NCI-H524 (cell line): ENCODE data around the gene TNFRSF25.
"Not testable (repeated sequence)": the region's sequence is repeated elsewhere in the genome, so short reads cannot be mapped to it uniquely, and the experiment has no call there.

Experiments
- DNase-seq, 2 experiments: peaks; one replicate each; lab custom pipeline; 2025; lab: John Stamatoyannopoulos, UW

The TNFRSF25 gene

GRCh38 chr1:6431645-6432579 is 34.1 kb downstream of the TNFRSF25 start:
- DNase-seq, result not testable (repeated sequence)

DNA sequence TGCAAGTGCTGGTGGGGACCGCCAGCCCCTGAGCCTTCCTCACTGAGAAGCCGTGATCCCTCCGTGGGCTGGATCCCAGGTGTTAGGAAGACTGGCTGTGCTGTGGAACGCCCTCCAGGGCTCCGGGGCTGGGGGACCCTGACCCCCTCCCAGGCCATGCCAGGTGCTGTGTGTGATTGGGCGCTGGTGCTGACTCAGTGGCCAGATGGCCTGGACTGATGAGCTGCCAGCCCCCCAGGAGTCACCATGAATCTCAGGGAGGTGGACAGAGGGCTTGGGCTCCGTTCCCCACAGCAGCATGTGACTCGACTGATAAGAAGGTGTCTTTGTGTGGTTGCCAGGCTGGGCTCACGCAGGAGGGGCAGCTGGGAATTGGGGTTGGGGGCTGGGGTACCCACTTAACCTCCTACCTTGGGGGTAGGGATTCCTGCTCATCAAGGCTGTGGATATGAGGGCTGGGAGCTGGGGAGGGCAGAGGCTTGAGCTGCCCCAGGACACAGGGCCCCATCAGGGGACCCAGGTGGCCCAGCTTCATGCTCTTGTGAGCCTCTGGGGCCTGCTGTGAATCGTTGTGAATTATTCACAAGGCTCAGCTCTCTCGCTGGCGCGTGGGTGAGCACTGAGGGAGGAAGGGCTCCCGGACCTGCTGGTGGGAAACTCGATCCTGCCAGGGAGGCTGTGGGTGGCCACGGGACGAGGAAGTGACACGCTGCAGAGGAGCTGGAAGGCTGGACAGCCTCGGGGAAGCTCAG is 36.1 kb downstream of the TNFRSF25 start:
- DNase-seq, result not testable (repeated sequence)

DNA sequence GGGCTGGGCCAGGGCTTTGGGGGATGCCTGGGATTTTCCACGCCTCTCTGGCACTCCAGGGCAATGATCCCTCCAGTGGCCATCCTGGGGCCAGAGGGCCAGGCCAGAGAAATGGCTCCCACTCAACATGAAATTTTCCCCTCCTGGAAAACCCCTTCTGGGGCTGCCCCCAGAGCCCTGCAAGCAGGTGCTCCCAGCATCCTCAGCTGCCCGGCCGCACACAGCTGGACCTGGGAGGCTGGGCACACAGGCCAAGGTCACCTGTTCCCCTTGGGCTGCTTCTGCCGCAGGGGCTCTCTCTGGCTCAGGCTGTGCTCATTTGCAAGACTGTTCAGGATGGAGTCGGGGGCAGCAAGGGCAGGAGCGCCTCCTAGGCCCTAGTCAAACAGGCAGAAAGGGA is 37.5 kb downstream of the TNFRSF25 start:
- DNase-seq, result not testable (repeated sequence)

DNA sequence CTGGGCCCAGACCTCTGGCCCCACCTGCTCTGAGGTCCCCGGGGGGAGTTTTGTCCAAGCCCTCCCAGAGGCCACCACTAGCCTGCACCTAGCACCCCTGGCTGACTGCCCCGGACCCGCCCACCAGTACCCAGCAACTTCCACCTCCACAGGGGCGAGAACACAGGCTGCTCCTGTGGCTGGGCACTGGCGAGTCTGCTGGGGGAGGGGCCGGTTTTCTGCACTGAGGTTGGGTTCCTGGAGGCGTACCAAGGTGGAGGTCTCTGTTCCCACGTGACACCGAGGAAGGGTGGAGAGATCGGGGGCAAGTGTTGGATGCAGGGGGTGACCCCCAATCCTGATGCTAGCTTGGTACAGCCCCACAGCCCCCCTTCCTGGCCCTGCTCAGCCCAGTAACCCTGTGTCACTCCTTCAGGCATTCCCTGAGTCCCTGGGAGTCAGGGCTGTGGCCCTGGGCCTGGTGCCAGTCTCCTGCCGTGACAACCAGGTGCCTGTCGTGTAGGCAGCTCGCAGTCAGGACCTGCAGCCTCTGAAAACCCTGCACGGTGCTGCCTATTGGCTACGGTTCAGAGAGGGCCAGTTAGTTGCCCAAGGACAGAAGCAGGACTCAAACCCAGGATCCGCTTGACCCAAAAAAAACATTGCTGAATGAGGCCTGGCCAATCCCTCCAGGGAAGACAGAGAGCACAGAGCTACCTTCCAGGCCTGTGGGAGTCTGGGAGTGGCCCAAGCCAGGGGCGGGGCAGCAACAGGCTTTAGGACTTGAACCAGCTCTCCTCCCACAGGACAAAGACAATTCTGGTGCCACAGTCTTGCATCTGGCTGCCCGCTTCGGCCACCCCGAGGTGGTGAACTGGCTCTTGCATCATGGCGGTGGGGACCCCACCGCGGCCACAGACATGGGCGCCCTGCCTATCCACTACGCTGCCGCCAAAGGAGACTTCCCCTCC is 38.3 kb downstream of the TNFRSF25 start:
- no peak for DNase-seq

GRCh38 chr1:6426972-6427350 is 39.0 kb downstream of the TNFRSF25 start:
- DNase-seq, result no peak

GRCh38 chr1:6426277-6426971 is 39.5 kb downstream of the TNFRSF25 start:
- no peak for DNase-seq

DNA sequence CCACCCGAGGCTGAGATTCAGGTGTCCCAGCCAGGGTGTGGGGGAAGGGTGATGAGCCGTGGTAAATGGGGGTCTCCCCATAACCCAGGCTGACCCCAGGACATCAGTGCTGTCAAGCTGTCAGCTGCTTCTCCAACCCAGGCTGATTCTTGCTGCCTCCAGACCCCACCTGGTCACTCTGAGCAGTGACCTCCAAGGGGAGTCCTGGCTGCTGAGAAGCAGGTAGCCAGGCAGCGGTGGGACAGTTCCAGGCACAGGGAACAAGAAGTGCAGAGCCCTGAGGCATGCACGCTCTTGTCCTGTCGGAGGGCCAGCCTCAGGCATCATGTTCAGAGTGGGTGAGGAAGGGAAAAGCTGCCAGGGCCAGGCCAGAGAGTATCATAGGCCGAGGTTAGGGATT is 40.3 kb downstream of the TNFRSF25 start:
- no peak for DNase-seq

- no peak for DNase-seq
Measured at GRCh38 chr1:6424619-6425593, 41.1 kb downstream of the TNFRSF25 start, which contains the start of gene ESPN. Gene ESPN, plus strand, starts transcription at chr1:6424776. Its CDS starts 180 bp downstream, at chr1:6424956.

- no peak for DNase-seq
Measured at GRCh38 chr1:6424000-6424565, 41.9 kb downstream of the TNFRSF25 start.

GRCh38 chr1:6423321-6423999 is 42.5 kb downstream of the TNFRSF25 start:
- DNase-seq, result peak in 1 of 2 experiments; percentile 67

- no peak for DNase-seq
Measured at GRCh38 chr1:6421266-6421665, 44.7 kb downstream of the TNFRSF25 start.

DNA sequence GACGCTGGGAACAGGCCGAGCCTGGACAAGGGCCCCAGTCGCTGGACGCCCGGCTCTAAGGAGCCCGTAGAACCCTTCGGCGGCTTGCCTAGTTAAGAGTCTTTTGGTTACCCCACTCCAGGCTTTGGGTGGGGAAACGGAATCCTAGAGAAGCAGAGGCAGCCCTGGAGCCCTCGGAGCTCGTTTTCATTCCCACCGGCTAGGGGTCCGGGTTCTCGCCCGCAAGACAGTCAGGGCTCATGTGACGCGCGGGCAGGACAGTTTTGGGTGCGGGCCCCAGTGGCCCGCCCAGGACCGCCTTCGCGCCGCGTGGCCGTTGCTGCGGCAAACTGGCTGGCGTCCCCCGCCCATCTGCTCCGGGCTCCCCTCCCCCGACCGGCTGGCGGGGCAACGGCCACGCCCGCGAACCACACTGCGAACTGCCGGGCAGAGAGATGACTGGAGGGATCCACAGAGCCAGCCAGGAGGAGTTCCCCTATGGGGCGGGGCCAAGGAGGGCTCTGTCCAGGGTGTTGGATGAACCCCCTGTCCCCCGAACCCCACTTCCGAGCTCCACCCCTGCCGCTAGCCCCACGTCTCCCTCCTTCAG is 45.4 kb downstream of the TNFRSF25 start:
- DNase-seq, result peak in 1 of 2 experiments; percentile 27

DNA sequence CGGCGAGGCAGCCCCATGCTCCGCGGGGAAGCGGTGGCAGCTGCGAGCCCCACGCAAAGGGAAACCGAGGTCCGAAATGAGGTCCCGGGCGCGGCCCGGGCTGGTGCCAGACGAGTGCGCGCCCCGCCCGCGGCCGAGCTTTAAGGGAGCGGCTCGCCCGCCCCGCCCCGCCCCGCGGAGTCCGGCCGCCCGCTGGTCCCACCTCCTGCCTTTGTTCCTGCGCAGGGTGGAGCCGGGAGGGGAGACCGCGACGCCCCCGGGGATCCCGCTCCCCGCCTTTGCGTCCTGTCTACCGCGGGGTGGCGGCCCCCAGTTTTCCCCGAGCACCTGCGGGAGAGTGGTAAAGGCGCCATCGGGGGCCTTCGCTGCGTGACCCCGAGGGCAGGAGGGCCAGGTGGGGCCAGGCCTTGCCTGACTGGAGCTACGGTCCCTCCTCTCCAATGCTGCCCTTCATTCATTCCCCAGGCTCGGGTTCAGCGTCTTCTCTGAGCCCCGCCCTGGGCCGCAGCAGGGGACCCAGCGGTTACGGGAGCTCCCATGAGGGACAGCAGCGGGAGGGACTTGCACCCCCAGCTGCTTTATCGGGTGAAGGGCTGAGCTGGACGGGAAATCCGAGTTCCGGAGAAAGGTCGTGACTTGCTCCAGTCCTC is 46.0 kb downstream of the TNFRSF25 start, which contains the start of gene HES2:
Gene HES2 (minus strand): TSS at position 116 of the 650 bp plus-strand sequence. CDS start 99 bp downstream, at position 17.
- no peak for DNase-seq

GRCh38 chr1:6419397-6419803 is 46.6 kb downstream of the TNFRSF25 start:
- peak in 1 of 2 experiments; percentile 23 for DNase-seq

GRCh38 chr1:6418668-6419396 is 47.1 kb downstream of the TNFRSF25 start:
- no peak for DNase-seq

GRCh38 chr1:6417961-6418667 is 47.9 kb downstream of the TNFRSF25 start:
- DNase-seq, result no peak
